Stimulated activated CD4-positive, alpha-beta T cell treated with anti-CD3 and anti-CD28 coated beads, Interleukin-15, amount 100 ng/mL, for 24 hours (primary cell): ENCODE measurements around the gene JAKMIP1.
"Not testable (repeated sequence)": the region's sequence is repeated elsewhere in the genome, so short reads cannot be mapped to it uniquely, and the experiment has no call there.

ENCODE experiments used
- DNase-seq: peaks from one replicate; pipeline ENCODE4 v3.0.0-alpha.2; 2020

The JAKMIP1 gene

GRCh38 chr4:6228158-6229067 lies 28.1 kb upstream of the JAKMIP1 start:
- no peak for DNase-seq

- DNase-seq, result no peak
These were observed 27.2 kb upstream of the JAKMIP1 start for GRCh38 chr4:6227412-6228157.

- no peak for DNase-seq
These were observed 26.2 kb upstream of the JAKMIP1 start for GRCh38 chr4:6226506-6226905.

- DNase-seq, result no peak
These were observed 25.1 kb upstream of the JAKMIP1 start for GRCh38 chr4:6225469-6225868.

- DNase-seq, result no peak
These were observed 24.4 kb upstream of the JAKMIP1 start for GRCh38 chr4:6224735-6225134.

- DNase-seq, result no peak
These were observed 22.5 kb upstream of the JAKMIP1 start for GRCh38 chr4:6222761-6223292.

GRCh38 chr4:6221851-6222760 lies 21.8 kb upstream of the JAKMIP1 start:
- DNase-seq, result peak; percentile 36

GRCh38 chr4:6221301-6221850 lies 21.0 kb upstream of the JAKMIP1 start:
- no peak for DNase-seq

- DNase-seq, result no peak
These were observed 17.5 kb upstream of the JAKMIP1 start for GRCh38 chr4:6217716-6218381.

GRCh38 chr4:6216588-6216987 lies 16.2 kb upstream of the JAKMIP1 start:
- DNase-seq, result no peak

- no peak for DNase-seq
These were observed 9.6 kb upstream of the JAKMIP1 start for GRCh38 chr4:6209921-6210320.

GRCh38 chr4:6209291-6209690 lies 8.9 kb upstream of the JAKMIP1 start:
- DNase-seq, result not testable (repeated sequence)

- no peak for DNase-seq
These were observed 8.1 kb upstream of the JAKMIP1 start for GRCh38 chr4:6208416-6208815.

GRCh38 chr4:6207602-6208001 lies 7.3 kb upstream of the JAKMIP1 start:
- no peak for DNase-seq

- DNase-seq, result no peak
These were observed 6.5 kb upstream of the JAKMIP1 start for GRCh38 chr4:6206771-6207290.

GRCh38 chr4:6205973-6206372 lies 5.6 kb upstream of the JAKMIP1 start:
- no peak for DNase-seq

- DNase-seq, result no peak
These were observed 5.2 kb upstream of the JAKMIP1 start for GRCh38 chr4:6205567-6205931.

- DNase-seq, result no peak
These were observed 4.7 kb upstream of the JAKMIP1 start for GRCh38 chr4:6204871-6205566.

- no peak for DNase-seq
These were observed 3.7 kb upstream of the JAKMIP1 start for GRCh38 chr4:6204098-6204497.

- no peak for DNase-seq
These were observed 1.3 kb upstream of the JAKMIP1 start for GRCh38 chr4:6201580-6202091.

GRCh38 chr4:6200922-6201362 lies 593 bp upstream of the JAKMIP1 start:
- no peak for DNase-seq
